H1 (cell line): ENCODE measurements around the gene GRM6. TPM values are rescaled to one million over a fixed set of nuclear protein-coding genes. Genes with fewer than 3 reads are reported as not detected.

Experiments
- SIN3A ChIP-seq, 2 experiments: IDR thresholded peaks in 1 of 2; conservative IDR thresholded peaks in 1 of 2; 2 replicates each; pipeline ENCODE4 v1.6.1; 2011 to 2012; ENCODE audit warnings: low read length in 2 of 2, improper control_type of control experiment in 1 of 2, low read depth in 1 of 2, mild to moderate bottlenecking in 1 of 2
- polyA plus RNA-seq, 7 experiments: library from polyadenylated mRNA; depleted of rRNA in 3 of 7; stranded (reverse) in 5 of 7; unstranded in 2 of 7; fragments of >200 nt in 5 of 7; fragments of 200-250 nt in 2 of 7; gene quantifications; 1 replicate in 5 of 7; 2 replicates in 1 of 7; 4 replicates in 1 of 7; pipeline versions ENCODE4 v1.2.1 to v1.2.3, GENCODE V29; 2011 to 2013; ENCODE audit warnings: missing spikeins in 2 of 7, mixed read lengths in 2 of 7
- total RNA-seq: library from RNA; stranded (reverse); fragmentation: NEBNext Ultra II Directional; extraction: Animal tissue kit (Norgen Biotek cat#: 25700); gene quantifications from 2 replicates; pipeline ENCODE4 v1.2.1, GENCODE V29; 2021
- TF ChIP-seq, protein P1 (sequence below): fragments of 300-600 bp; sonication (generic); IDR thresholded peaks from 2 replicates; pipeline ENCODE4 v1.7.1; 2012; ENCODE audit warnings: low read length, moderate library complexity, mild to moderate bottlenecking, inconsistent platforms; ENCODE audit not compliant: insufficient replicate concordance

Gene GRM6
- total and polyA plus RNA-seq, 2 of the 8 experiments (the other 6 are each of a cell fraction or from before 2014, with no cell fraction given): not detected

DNA sequence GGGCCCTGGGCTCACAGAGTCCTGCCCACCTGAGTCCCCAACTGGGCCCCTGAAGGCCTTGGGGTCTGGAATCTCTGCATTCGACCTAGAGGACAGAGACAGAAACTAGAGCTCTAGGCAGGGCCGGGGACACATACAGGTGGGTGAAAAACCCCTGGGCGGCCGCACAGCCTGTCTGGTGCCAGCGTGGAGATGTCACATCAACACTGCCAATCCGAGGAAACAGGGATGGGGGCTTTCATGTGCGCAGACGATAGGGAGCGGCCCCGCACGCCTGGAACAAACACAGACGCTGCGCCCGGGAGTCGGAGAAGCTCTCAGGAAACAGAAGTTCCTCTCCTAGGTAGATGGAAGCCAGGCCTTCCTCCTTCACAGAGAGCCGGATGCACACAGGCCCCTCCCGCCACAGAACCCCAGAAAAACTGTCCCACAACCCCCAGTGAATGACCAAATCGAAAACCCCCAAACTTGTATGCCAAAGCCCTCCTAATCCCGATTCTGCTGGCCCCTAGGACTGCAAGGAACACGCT, 1.8 kb downstream of the GRM6 start (continued):
- TF ChIP-seq, protein P1, sequence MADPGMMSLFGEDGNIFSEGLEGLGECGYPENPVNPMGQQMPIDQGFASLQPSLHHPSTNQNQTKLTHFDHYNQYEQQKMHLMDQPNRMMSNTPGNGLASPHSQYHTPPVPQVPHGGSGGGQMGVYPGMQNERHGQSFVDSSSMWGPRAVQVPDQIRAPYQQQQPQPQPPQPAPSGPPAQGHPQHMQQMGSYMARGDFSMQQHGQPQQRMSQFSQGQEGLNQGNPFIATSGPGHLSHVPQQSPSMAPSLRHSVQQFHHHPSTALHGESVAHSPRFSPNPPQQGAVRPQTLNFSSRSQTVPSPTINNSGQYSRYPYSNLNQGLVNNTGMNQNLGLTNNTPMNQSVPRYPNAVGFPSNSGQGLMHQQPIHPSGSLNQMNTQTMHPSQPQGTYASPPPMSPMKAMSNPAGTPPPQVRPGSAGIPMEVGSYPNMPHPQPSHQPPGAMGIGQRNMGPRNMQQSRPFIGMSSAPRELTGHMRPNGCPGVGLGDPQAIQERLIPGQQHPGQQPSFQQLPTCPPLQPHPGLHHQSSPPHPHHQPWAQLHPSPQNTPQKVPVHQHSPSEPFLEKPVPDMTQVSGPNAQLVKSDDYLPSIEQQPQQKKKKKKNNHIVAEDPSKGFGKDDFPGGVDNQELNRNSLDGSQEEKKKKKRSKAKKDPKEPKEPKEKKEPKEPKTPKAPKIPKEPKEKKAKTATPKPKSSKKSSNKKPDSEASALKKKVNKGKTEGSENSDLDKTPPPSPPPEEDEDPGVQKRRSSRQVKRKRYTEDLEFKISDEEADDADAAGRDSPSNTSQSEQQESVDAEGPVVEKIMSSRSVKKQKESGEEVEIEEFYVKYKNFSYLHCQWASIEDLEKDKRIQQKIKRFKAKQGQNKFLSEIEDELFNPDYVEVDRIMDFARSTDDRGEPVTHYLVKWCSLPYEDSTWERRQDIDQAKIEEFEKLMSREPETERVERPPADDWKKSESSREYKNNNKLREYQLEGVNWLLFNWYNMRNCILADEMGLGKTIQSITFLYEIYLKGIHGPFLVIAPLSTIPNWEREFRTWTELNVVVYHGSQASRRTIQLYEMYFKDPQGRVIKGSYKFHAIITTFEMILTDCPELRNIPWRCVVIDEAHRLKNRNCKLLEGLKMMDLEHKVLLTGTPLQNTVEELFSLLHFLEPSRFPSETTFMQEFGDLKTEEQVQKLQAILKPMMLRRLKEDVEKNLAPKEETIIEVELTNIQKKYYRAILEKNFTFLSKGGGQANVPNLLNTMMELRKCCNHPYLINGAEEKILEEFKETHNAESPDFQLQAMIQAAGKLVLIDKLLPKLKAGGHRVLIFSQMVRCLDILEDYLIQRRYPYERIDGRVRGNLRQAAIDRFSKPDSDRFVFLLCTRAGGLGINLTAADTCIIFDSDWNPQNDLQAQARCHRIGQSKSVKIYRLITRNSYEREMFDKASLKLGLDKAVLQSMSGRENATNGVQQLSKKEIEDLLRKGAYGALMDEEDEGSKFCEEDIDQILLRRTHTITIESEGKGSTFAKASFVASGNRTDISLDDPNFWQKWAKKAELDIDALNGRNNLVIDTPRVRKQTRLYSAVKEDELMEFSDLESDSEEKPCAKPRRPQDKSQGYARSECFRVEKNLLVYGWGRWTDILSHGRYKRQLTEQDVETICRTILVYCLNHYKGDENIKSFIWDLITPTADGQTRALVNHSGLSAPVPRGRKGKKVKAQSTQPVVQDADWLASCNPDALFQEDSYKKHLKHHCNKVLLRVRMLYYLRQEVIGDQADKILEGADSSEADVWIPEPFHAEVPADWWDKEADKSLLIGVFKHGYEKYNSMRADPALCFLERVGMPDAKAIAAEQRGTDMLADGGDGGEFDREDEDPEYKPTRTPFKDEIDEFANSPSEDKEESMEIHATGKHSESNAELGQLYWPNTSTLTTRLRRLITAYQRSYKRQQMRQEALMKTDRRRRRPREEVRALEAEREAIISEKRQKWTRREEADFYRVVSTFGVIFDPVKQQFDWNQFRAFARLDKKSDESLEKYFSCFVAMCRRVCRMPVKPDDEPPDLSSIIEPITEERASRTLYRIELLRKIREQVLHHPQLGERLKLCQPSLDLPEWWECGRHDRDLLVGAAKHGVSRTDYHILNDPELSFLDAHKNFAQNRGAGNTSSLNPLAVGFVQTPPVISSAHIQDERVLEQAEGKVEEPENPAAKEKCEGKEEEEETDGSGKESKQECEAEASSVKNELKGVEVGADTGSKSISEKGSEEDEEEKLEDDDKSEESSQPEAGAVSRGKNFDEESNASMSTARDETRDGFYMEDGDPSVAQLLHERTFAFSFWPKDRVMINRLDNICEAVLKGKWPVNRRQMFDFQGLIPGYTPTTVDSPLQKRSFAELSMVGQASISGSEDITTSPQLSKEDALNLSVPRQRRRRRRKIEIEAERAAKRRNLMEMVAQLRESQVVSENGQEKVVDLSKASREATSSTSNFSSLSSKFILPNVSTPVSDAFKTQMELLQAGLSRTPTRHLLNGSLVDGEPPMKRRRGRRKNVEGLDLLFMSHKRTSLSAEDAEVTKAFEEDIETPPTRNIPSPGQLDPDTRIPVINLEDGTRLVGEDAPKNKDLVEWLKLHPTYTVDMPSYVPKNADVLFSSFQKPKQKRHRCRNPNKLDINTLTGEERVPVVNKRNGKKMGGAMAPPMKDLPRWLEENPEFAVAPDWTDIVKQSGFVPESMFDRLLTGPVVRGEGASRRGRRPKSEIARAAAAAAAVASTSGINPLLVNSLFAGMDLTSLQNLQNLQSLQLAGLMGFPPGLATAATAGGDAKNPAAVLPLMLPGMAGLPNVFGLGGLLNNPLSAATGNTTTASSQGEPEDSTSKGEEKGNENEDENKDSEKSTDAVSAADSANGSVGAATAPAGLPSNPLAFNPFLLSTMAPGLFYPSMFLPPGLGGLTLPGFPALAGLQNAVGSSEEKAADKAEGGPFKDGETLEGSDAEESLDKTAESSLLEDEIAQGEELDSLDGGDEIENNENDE: no peak
- no peak for TF ChIP-seq SIN3A (conservative IDR thresholded peaks at IDR 0.05 in 1 of 2, IDR thresholded peaks at IDR 0.05 in 1 of 2; ENCODE audit: low read depth in 1 of 2, low read length in 2 of 2)
- TF ChIP-seq, all 59 proteins: peak for 0
